GM23338 (cell line): Measurements from ENCODE around the gene KIRREL3. TPM values are rescaled to one million over a fixed set of nuclear protein-coding genes. Genes with fewer than 3 reads are reported as not detected.

ENCODE experiments used
- ATAC-seq: fragments of 200-7000 bp; cut with Tn5 transposase; 3 replicates; pipeline ENCODE4 v1.9.1; 2020
- DNase-seq: peaks from one replicate; pipeline ENCODE4 v3.0.0-alpha.2; 2015; ENCODE audit warnings: low spot score
- H2AFZ ChIP-seq: fragments of 200-600 bp; sonication (generic); 2 replicates; pipeline ENCODE4 v1.8.0; 2016; ENCODE audit warnings: antibody characterized with exemption, mild to moderate bottlenecking, moderate library complexity
- H3F3A ChIP-seq: fragments of 200-600 bp; sonication (generic); replicated peaks from 2 replicates; pipeline ENCODE4 v1.8.0; 2017; ENCODE audit warnings: antibody characterized with exemption, mixed run types, low read depth
- H3K27ac ChIP-seq: fragments of 200-600 bp; sonication (generic); 2 replicates; pipeline ENCODE4 v1.6.1; 2016; ENCODE audit warnings: low read depth
- H3K27me3 ChIP-seq: fragments of 200-600 bp; sonication (generic); 2 replicates; pipeline ENCODE4 v1.8.0; 2016; ENCODE audit warnings: mild to moderate bottlenecking, mixed run types, moderate library complexity; ENCODE audit not compliant: insufficient read depth
- H3K36me3 ChIP-seq: fragments of 200-600 bp; sonication (generic); 2 replicates; pipeline ENCODE4 v1.8.0; 2016; ENCODE audit warnings: mild to moderate bottlenecking; ENCODE audit not compliant: insufficient read depth
- H3K4me1 ChIP-seq: fragments of 200-600 bp; sonication (generic); 2 replicates; pipeline ENCODE4 v1.8.0; 2016; ENCODE audit warnings: mild to moderate bottlenecking, moderate library complexity; ENCODE audit not compliant: insufficient read depth
- H3K4me2 ChIP-seq: fragments of 200-600 bp; sonication (generic); 2 replicates; pipeline ENCODE4 v1.7.1; 2017; ENCODE audit warnings: mixed run types
- H3K4me3 ChIP-seq: fragments of 200-600 bp; sonication (generic); 2 replicates; pipeline ENCODE4 v1.6.1; 2016; ENCODE audit warnings: mixed run types
- H3K79me2 ChIP-seq: fragments of 200-600 bp; sonication (generic); replicated peaks from 2 replicates; pipeline ENCODE4 v1.8.0; 2017; ENCODE audit warnings: mild to moderate bottlenecking; ENCODE audit not compliant: insufficient read depth
- H3K9me2 ChIP-seq: fragments of 200-600 bp; sonication (generic); 2 replicates; pipeline ENCODE4 v1.8.0; 2017; ENCODE audit not compliant: insufficient read depth
- H4K20me1 ChIP-seq: fragments of 200-600 bp; sonication (generic); replicated peaks from 2 replicates; pipeline ENCODE4 v1.8.0; 2017; ENCODE audit warnings: mild to moderate bottlenecking; ENCODE audit not compliant: insufficient read depth
- H3K27ac Mint-ChIP-seq: 2 replicates; pipeline ENCODE4 v1.8.0; 2020; ENCODE audit warnings: inconsistent platforms, mild to moderate bottlenecking, moderate library complexity, mixed read lengths
- H3K27me3 Mint-ChIP-seq: 3 replicates; pipeline ENCODE4 v1.8.0; 2022; ENCODE audit warnings: low read depth, mild to moderate bottlenecking, moderate library complexity, mixed read lengths, inconsistent platforms; ENCODE audit not compliant: insufficient read depth, poor library complexity
- H3K36me3 Mint-ChIP-seq: 3 replicates; pipeline ENCODE4 v1.8.0; 2021; ENCODE audit warnings: low read depth, mild to moderate bottlenecking, inconsistent platforms, moderate library complexity, mixed read lengths
- H3K4me1 Mint-ChIP-seq: 3 replicates; pipeline ENCODE4 v1.8.0; 2020; ENCODE audit warnings: mild to moderate bottlenecking, inconsistent platforms, mixed read lengths
- H3K4me3 Mint-ChIP-seq: 3 replicates; pipeline ENCODE4 v1.8.0; 2021; ENCODE audit warnings: moderate library complexity, mild to moderate bottlenecking, inconsistent platforms, mixed read lengths
- H3K9me3 Mint-ChIP-seq: 3 replicates; pipeline ENCODE4 v1.8.0; 2020; ENCODE audit warnings: moderate library complexity, mild to moderate bottlenecking, inconsistent platforms, mixed read lengths
- EZH2phosphoT487 ChIP-seq: fragments of 200-600 bp; sonication (generic); IDR thresholded peaks from one replicate; pipeline ENCODE4 v1.8.1; 2018; ENCODE audit warnings: antibody characterized with exemption; ENCODE audit not compliant: unreplicated experiment
- polyA plus RNA-seq: library from polyadenylated mRNA; unstranded; fragments of >200 nt; fragmentation: Nextera tagmentation; extraction: Ambion mirVana; gene quantifications from 2 replicates; pipeline ENCODE4 v1.2.1, GENCODE V29; 2016
- total RNA-seq: library from RNA; depleted of rRNA; stranded (reverse); fragments of >200 nt; shearing (Covaris generic); gene quantifications from 2 replicates; pipeline ENCODE4 v1.2.3, GENCODE V29; 2014
- TF ChIP-seq, protein P1 (sequence below): fragments of 250-450 bp; sonication (Bioruptor Pico); IDR thresholded peaks from 2 replicates; pipeline ENCODE4 v1.5.0; 2020; ENCODE audit warnings: mild to moderate bottlenecking, moderate library complexity
- TF ChIP-seq, protein P2 (sequence below), 2 experiments: fragments of 200-600 bp in 1 of 2; sonication (generic) in 1 of 2; conservative IDR thresholded peaks; 2 replicates each; pipeline versions ENCODE4 v1.5.1 to v1.6.1; 2016 to 2017; ENCODE audit warnings: antibody characterized with exemption in 2 of 2, low read depth in 2 of 2, mild to moderate bottlenecking in 2 of 2, moderate library complexity in 1 of 2

The KIRREL3 gene
- total and polyA plus RNA-seq, 2 experiments from 2014 or later, result 0.13 to 1.5 TPM

DNA sequence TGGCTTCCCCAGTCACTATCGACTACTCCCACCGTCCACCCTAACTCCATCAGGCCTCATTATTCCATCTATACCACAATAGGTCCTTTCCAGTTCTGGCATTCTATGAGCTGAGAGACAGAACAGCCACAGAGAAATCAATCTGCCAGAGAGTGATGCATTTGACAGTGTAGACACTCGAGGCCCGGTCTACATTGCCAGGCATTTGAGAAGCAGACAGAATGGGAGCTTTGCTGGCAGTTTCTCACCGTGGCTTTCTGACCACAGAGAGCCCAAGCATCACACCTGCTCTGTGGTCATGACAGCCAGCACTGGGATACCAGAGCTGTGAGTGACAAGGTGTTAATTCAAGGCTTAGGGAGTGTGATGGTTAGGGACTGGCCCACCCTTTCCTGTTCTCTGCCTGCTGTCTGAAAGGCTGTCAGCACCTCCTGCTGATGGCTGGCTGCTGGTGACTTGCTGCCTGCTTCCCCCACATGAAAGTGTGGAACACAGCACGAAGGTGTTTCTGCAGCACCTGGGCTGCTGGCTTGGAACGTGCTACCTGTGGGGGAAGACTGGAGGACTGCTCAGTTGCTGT is 137.8 kb downstream of the KIRREL3 start:
- TF ChIP-seq, protein P1, sequence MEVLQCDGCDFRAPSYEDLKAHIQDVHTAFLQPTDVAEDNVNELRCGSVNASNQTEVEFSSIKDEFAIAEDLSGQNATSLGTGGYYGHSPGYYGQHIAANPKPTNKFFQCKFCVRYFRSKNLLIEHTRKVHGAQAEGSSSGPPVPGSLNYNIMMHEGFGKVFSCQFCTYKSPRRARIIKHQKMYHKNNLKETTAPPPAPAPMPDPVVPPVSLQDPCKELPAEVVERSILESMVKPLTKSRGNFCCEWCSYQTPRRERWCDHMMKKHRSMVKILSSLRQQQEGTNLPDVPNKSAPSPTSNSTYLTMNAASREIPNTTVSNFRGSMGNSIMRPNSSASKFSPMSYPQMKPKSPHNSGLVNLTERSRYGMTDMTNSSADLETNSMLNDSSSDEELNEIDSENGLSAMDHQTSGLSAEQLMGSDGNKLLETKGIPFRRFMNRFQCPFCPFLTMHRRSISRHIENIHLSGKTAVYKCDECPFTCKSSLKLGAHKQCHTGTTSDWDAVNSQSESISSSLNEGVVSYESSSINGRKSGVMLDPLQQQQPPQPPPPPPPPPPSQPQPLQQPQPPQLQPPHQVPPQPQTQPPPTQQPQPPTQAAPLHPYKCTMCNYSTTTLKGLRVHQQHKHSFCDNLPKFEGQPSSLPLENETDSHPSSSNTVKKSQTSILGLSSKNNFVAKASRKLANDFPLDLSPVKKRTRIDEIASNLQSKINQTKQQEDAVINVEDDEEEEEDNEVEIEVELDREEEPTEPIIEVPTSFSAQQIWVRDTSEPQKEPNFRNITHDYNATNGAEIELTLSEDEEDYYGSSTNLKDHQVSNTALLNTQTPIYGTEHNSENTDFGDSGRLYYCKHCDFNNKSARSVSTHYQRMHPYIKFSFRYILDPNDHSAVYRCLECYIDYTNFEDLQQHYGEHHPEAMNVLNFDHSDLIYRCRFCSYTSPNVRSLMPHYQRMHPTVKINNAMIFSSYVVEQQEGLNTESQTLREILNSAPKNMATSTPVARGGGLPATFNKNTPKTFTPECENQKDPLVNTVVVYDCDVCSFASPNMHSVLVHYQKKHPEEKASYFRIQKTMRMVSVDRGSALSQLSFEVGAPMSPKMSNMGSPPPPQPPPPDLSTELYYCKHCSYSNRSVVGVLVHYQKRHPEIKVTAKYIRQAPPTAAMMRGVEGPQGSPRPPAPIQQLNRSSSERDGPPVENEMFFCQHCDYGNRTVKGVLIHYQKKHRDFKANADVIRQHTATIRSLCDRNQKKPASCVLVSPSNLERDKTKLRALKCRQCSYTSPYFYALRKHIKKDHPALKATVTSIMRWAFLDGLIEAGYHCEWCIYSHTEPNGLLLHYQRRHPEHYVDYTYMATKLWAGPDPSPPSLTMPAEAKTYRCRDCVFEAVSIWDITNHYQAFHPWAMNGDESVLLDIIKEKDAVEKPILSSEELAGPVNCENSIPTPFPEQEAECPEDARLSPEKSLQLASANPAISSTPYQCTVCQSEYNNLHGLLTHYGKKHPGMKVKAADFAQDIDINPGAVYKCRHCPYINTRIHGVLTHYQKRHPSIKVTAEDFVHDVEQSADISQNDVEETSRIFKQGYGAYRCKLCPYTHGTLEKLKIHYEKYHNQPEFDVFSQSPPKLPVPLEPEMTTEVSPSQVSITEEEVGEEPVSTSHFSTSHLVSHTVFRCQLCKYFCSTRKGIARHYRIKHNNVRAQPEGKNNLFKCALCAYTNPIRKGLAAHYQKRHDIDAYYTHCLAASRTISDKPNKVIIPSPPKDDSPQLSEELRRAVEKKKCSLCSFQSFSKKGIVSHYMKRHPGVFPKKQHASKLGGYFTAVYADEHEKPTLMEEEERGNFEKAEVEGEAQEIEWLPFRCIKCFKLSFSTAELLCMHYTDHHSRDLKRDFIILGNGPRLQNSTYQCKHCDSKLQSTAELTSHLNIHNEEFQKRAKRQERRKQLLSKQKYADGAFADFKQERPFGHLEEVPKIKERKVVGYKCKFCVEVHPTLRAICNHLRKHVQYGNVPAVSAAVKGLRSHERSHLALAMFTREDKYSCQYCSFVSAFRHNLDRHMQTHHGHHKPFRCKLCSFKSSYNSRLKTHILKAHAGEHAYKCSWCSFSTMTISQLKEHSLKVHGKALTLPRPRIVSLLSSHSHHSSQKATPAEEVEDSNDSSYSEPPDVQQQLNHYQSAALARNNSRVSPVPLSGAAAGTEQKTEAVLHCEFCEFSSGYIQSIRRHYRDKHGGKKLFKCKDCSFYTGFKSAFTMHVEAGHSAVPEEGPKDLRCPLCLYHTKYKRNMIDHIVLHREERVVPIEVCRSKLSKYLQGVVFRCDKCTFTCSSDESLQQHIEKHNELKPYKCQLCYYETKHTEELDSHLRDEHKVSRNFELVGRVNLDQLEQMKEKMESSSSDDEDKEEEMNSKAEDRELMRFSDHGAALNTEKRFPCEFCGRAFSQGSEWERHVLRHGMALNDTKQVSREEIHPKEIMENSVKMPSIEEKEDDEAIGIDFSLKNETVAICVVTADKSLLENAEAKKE (CRISPR knock-in tag), result no peak
- TF ChIP-seq EZH2phosphoT487, result no peak
- TF ChIP-seq, protein P2, sequence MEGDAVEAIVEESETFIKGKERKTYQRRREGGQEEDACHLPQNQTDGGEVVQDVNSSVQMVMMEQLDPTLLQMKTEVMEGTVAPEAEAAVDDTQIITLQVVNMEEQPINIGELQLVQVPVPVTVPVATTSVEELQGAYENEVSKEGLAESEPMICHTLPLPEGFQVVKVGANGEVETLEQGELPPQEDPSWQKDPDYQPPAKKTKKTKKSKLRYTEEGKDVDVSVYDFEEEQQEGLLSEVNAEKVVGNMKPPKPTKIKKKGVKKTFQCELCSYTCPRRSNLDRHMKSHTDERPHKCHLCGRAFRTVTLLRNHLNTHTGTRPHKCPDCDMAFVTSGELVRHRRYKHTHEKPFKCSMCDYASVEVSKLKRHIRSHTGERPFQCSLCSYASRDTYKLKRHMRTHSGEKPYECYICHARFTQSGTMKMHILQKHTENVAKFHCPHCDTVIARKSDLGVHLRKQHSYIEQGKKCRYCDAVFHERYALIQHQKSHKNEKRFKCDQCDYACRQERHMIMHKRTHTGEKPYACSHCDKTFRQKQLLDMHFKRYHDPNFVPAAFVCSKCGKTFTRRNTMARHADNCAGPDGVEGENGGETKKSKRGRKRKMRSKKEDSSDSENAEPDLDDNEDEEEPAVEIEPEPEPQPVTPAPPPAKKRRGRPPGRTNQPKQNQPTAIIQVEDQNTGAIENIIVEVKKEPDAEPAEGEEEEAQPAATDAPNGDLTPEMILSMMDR (conservative IDR thresholded peaks at IDR 0.05; ENCODE audit: low read depth in 2 of 2), result peak; percentile 34 to 80
- Histone ChIP-seq H3K4me1 (no peaks in the 10 kb centered on the region), H3K27ac (no peak overlapping the region), H3K79me2 (no peaks in the 10 kb centered on the region), H3K4me3 (no peak overlapping the region), H3K36me3 (no peaks in the 10 kb centered on the region), H3K4me2 (no peak overlapping the region), H3K9me2 (no peaks in the 10 kb centered on the region), H2AFZ (no peak overlapping the region), H4K20me1 (no peaks in the 10 kb centered on the region), H3F3A (no peaks in the 10 kb centered on the region), H3K27me3 (no peaks in the 10 kb centered on the region)
- Mint-ChIP-seq H3K27me3 (no peaks in the 10 kb centered on the region), H3K36me3 (no peaks in the 10 kb centered on the region; the same call in 2 of the 3 replicates), H3K9me3 (no peaks in the 10 kb centered on the region), H3K4me3 (no peak overlapping the region), H3K4me1 (peaks cover 9% of the 10 kb centered on the region), H3K27ac (no peak overlapping the region)
- DNase-seq (peak; percentile 58), ATAC-seq (peak; percentile 91)
